ENCODE measurements around the gene LBP.

DNA sequence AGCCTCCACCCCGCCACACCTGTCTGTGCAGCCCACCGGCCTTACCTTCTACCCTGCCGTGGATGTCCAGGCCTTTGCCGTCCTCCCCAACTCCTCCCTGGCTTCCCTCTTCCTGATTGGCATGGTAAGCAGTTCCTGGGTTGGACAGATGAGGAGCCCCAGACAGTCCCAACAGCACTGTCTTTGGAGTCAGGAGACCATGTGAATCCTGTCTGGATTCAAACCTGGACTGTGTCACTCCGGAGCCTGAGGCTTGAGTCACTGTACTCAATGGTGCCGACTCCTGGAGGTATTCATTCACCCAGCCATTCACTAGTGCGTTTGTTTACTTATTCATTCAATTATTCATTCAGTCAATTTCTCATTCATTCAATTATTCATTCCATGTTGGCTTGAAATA lies 20.0 kb upstream of the LBP start:
- TF ChIP-seq POLR2A (IDR thresholded peaks at IDR 0.05): no peak
- TF ChIP-seq, protein P1, sequence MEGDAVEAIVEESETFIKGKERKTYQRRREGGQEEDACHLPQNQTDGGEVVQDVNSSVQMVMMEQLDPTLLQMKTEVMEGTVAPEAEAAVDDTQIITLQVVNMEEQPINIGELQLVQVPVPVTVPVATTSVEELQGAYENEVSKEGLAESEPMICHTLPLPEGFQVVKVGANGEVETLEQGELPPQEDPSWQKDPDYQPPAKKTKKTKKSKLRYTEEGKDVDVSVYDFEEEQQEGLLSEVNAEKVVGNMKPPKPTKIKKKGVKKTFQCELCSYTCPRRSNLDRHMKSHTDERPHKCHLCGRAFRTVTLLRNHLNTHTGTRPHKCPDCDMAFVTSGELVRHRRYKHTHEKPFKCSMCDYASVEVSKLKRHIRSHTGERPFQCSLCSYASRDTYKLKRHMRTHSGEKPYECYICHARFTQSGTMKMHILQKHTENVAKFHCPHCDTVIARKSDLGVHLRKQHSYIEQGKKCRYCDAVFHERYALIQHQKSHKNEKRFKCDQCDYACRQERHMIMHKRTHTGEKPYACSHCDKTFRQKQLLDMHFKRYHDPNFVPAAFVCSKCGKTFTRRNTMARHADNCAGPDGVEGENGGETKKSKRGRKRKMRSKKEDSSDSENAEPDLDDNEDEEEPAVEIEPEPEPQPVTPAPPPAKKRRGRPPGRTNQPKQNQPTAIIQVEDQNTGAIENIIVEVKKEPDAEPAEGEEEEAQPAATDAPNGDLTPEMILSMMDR (IDR thresholded peaks at IDR 0.05): no peak
